NB4 (cell line): ENCODE measurements around the gene PPM1N.

Source experiments
- CTCF ChIP-seq: IDR thresholded peaks from one replicate; pipeline ENCODE4 v1.5.1; 2012; ENCODE audit warnings: low read depth, low read length
- POLR2A ChIP-seq: IDR thresholded peaks from 2 replicates; pipeline ENCODE4 v1.6.1; 2011; ENCODE audit warnings: mild to moderate bottlenecking; ENCODE audit not compliant: insufficient read length; ENCODE audit errors: extremely low read depth

- TF ChIP-seq POLR2A (no peak), CTCF (no peak)
Measured at GRCh38 chr19:45463241-45463640, 35.0 kb upstream of the PPM1N start.
